Loucy (cell line): ENCODE measurements around the gene THADA.

Experiments
- H2AFZ ChIP-seq: fragments of 200-600 bp; sonication (generic); 2 replicates; pipeline ENCODE4 v1.6.0; 2016; ENCODE audit warnings: antibody characterized with exemption, mild to moderate bottlenecking, low read length, moderate library complexity
- H3F3A ChIP-seq: fragments of 200-600 bp; 2 replicates; pipeline ENCODE4 v1.6.0; 2016; ENCODE audit warnings: antibody characterized with exemption, low read depth, mild to moderate bottlenecking
- H3K27me3 ChIP-seq: fragments of 200-600 bp; sonication (generic); 2 replicates; pipeline ENCODE4 v1.6.1; 2014; ENCODE audit warnings: low read length, mild to moderate bottlenecking; ENCODE audit not compliant: insufficient read depth, poor library complexity, severe bottlenecking
- H3K36me3 ChIP-seq: fragments of 200-600 bp; sonication (generic); 2 replicates; pipeline ENCODE4 v1.6.1; 2016; ENCODE audit warnings: low read length; ENCODE audit not compliant: insufficient read depth
- H3K4me1 ChIP-seq: fragments of 200-600 bp; sonication (generic); 2 replicates; pipeline ENCODE4 v1.5.1; 2014; ENCODE audit warnings: low read length, mild to moderate bottlenecking; ENCODE audit not compliant: insufficient read depth, poor library complexity, severe bottlenecking
- H3K4me2 ChIP-seq: fragments of 200-600 bp; sonication (generic); 2 replicates; pipeline ENCODE4 v1.6.0; 2014; ENCODE audit warnings: antibody characterized with exemption, low read length, low read depth, mild to moderate bottlenecking; ENCODE audit not compliant: poor library complexity, severe bottlenecking
- H3K4me3 ChIP-seq: fragments of 200-600 bp; sonication (generic); 2 replicates; pipeline ENCODE4 v1.5.1; 2014; ENCODE audit warnings: low read length, mild to moderate bottlenecking, mixed read lengths; ENCODE audit not compliant: poor library complexity, severe bottlenecking
- H3K79me2 ChIP-seq: fragments of 200-600 bp; sonication (generic); 2 replicates; pipeline ENCODE4 v1.6.1; 2014; ENCODE audit warnings: low read length; ENCODE audit not compliant: insufficient read depth
- H3K9ac ChIP-seq: fragments of 200-600 bp; sonication (generic); 2 replicates; pipeline ENCODE4 v1.6.0; 2014; ENCODE audit warnings: mild to moderate bottlenecking, low read depth, low read length, moderate library complexity; ENCODE audit not compliant: poor library complexity, severe bottlenecking
- H3K9me2 ChIP-seq: fragments of 200-600 bp; sonication (generic); replicated peaks from 2 replicates; pipeline ENCODE4 v1.6.1; 2016; ENCODE audit warnings: low read depth, low read length, mixed read lengths
- H3K9me3 ChIP-seq: fragments of 200-600 bp; sonication (generic); 2 replicates; pipeline ENCODE4 v1.6.1; 2014; ENCODE audit warnings: mild to moderate bottlenecking, antibody characterized with exemption, low read length, low read depth; ENCODE audit not compliant: insufficient read depth
- H4K20me1 ChIP-seq: fragments of 200-600 bp; sonication (generic); 2 replicates; pipeline ENCODE4 v1.6.0; 2014; ENCODE audit warnings: antibody characterized with exemption, low read length, mild to moderate bottlenecking; ENCODE audit not compliant: insufficient read depth, poor library complexity, severe bottlenecking
- EZH2phosphoT487 ChIP-seq: fragments of 200-600 bp; IDR thresholded peaks from 2 replicates; pipeline ENCODE4 v1.6.1; 2018; ENCODE audit warnings: antibody characterized with exemption, mild to moderate bottlenecking, moderate library complexity, borderline replicate concordance
- TF ChIP-seq, protein P1 (sequence below): fragments of 200-600 bp; sonication (generic); conservative IDR thresholded peaks from 2 replicates; pipeline ENCODE4 v1.5.1; 2014; ENCODE audit warnings: mild to moderate bottlenecking, antibody characterized with exemption, low read length

The THADA gene

DNA sequence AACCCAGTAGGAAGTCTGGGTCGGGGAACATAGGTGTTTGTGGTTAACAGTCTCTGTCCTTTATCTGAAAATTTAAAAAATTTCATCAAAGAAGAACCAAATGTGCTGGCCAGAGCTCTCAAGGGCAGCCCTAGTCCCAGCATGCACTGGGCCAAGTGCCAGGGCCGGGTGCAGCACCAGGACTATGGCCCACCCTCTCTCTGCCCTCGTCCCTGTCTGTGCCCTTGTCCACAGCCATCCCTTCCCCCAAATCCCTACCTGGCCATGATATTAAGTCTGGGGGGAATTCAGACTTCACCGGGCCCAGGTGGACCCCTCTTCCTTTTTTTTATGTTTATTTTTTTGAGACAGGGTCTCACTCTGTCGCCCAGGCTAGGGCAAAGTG lies 355.1 kb downstream of the THADA start:
- no peaks in the 10 kb centered on the region for H3K36me3 ChIP-seq
- H3K9me2 ChIP-seq: no peaks in the 10 kb centered on the region
- H3K9ac ChIP-seq: no peak overlapping the region
- no peak overlapping the region for H2AFZ ChIP-seq
- TF ChIP-seq, protein P1, sequence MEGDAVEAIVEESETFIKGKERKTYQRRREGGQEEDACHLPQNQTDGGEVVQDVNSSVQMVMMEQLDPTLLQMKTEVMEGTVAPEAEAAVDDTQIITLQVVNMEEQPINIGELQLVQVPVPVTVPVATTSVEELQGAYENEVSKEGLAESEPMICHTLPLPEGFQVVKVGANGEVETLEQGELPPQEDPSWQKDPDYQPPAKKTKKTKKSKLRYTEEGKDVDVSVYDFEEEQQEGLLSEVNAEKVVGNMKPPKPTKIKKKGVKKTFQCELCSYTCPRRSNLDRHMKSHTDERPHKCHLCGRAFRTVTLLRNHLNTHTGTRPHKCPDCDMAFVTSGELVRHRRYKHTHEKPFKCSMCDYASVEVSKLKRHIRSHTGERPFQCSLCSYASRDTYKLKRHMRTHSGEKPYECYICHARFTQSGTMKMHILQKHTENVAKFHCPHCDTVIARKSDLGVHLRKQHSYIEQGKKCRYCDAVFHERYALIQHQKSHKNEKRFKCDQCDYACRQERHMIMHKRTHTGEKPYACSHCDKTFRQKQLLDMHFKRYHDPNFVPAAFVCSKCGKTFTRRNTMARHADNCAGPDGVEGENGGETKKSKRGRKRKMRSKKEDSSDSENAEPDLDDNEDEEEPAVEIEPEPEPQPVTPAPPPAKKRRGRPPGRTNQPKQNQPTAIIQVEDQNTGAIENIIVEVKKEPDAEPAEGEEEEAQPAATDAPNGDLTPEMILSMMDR: no peak
- no peak for TF ChIP-seq EZH2phosphoT487
- no peaks in the 10 kb centered on the region for H3F3A ChIP-seq
- no peak overlapping the region for H3K4me2 ChIP-seq
- H4K20me1 ChIP-seq: no peaks in the 10 kb centered on the region
- H3K27me3 ChIP-seq: no peaks in the 10 kb centered on the region
- H3K79me2 ChIP-seq: no peaks in the 10 kb centered on the region
- H3K4me3 ChIP-seq: no peak overlapping the region
- no peaks in the 10 kb centered on the region for H3K4me1 ChIP-seq
- H3K9me3 ChIP-seq: no peaks in the 10 kb centered on the region

- Histone ChIP-seq H3K4me2 (no peak overlapping the region), H2AFZ (no peak overlapping the region), H3K4me3 (no peak overlapping the region), H3K79me2 (no peaks in the 10 kb centered on the region), H3K9me3 (no peaks in the 10 kb centered on the region), H3K36me3 (no peaks in the 10 kb centered on the region), H3K9me2 (no peaks in the 10 kb centered on the region), H4K20me1 (no peaks in the 10 kb centered on the region), H3K9ac (no peak overlapping the region), H3F3A (no peaks in the 10 kb centered on the region), H3K4me1 (no peaks in the 10 kb centered on the region), H3K27me3 (no peaks in the 10 kb centered on the region)
- no peak for TF ChIP-seq EZH2phosphoT487
- TF ChIP-seq, protein P1: peak; percentile 32
These were observed 355.7 kb downstream of the THADA start for GRCh38 chr2:43239981-43240765.

GRCh38 chr2:43238813-43239212 lies 357.0 kb downstream of the THADA start:
- H2AFZ ChIP-seq: no peak overlapping the region
- no peaks in the 10 kb centered on the region for H3K36me3 ChIP-seq
- H3K9me2 ChIP-seq: no peaks in the 10 kb centered on the region
- no peaks in the 10 kb centered on the region for H3K79me2 ChIP-seq
- H3K9ac ChIP-seq: no peak overlapping the region
- H4K20me1 ChIP-seq: no peaks in the 10 kb centered on the region
- no peak overlapping the region for H3K4me2 ChIP-seq
- H3K9me3 ChIP-seq: no peaks in the 10 kb centered on the region
- no peaks in the 10 kb centered on the region for H3K4me1 ChIP-seq
- no peaks in the 10 kb centered on the region for H3K27me3 ChIP-seq
- TF ChIP-seq, protein P1: no peak
- no peak for TF ChIP-seq EZH2phosphoT487
- H3K4me3 ChIP-seq: no peak overlapping the region
- no peaks in the 10 kb centered on the region for H3F3A ChIP-seq
